Measurements from ENCODE around the gene SCG5.

GRCh38 chr15:32687556-32687955 is 46.0 kb downstream of the SCG5 start:
- TF ChIP-seq POLR2A (IDR thresholded peaks at IDR 0.05) (no peak), CTCF (IDR thresholded peaks at IDR 0.05) (no peak)

Data from vagina (tissue), 2 donors.